Measurements from ENCODE around the gene BMP6.
A peak's percentile ranks its signal among the peaks of the same experiment; 100 is the strongest.

The BMP6 gene

DNA sequence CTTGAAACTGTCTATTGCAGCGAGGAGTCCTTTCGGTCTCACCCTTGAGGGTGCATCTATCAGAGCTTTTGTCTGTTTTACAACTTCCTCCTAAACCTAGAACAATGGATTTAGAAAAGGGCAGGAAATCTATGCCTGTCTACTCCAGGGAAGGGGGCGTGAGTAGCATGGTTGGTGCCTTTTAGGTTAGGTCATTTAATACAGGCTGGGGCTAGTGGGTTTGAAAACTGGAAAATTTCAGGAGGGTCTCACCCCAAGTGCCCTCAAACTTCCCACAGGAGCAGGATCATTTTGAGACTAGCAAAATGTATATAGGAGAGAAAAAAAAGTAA, 33.5 kb upstream of the BMP6 start:
- no peak overlapping the region for H3K4me3 ChIP-seq (replicated peaks; ENCODE audit: low read depth, low read length)
- H3K27me3 ChIP-seq (replicated peaks; ENCODE audit: control insufficient read depth, insufficient read depth, low read length), result no peaks in the 10 kb centered on the region
- TF ChIP-seq, protein P1, sequence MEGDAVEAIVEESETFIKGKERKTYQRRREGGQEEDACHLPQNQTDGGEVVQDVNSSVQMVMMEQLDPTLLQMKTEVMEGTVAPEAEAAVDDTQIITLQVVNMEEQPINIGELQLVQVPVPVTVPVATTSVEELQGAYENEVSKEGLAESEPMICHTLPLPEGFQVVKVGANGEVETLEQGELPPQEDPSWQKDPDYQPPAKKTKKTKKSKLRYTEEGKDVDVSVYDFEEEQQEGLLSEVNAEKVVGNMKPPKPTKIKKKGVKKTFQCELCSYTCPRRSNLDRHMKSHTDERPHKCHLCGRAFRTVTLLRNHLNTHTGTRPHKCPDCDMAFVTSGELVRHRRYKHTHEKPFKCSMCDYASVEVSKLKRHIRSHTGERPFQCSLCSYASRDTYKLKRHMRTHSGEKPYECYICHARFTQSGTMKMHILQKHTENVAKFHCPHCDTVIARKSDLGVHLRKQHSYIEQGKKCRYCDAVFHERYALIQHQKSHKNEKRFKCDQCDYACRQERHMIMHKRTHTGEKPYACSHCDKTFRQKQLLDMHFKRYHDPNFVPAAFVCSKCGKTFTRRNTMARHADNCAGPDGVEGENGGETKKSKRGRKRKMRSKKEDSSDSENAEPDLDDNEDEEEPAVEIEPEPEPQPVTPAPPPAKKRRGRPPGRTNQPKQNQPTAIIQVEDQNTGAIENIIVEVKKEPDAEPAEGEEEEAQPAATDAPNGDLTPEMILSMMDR (IDR thresholded peaks at IDR 0.05; ENCODE audit: insufficient read depth, low read length, poor library complexity, severe bottlenecking), result no peak
- H3K36me3 ChIP-seq (ENCODE audit: control insufficient read depth, insufficient read depth, low read length), result no peaks in the 10 kb centered on the region
- DNase-seq (ENCODE audit: extremely low read depth, insufficient read length), result no peak

GRCh38 chr6:7693827-7694226, 32.1 kb upstream of the BMP6 start:
- no peaks in the 10 kb centered on the region for H3K36me3 ChIP-seq (ENCODE audit: control insufficient read depth, insufficient read depth, low read length)
- no peak for DNase-seq (ENCODE audit: extremely low read depth, insufficient read length)
- no peak overlapping the region for H3K4me3 ChIP-seq (replicated peaks; ENCODE audit: low read depth, low read length)
- H3K27me3 ChIP-seq (replicated peaks; ENCODE audit: control insufficient read depth, insufficient read depth, low read length), result no peaks in the 10 kb centered on the region
- TF ChIP-seq, protein P1 (IDR thresholded peaks at IDR 0.05; ENCODE audit: insufficient read depth, low read length, poor library complexity, severe bottlenecking), result no peak

DNA sequence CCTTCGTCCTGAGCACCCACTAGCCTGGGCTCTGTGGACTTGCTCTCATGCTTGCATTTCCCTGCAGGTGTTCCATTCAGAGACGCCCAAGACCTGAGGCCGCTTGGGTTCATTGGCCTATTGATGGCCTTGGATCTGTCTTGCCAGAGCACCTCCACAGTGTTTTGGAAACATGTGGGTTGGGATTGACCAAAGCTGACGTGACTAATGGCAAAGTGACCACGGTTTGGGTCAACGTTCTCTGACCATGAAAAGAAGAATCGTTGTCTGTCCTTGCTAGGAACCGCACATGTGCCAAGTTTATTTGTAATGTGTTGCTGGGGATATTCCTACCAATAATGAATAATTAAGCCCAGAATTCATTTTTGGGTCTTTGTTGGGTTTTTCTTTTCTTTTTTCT, 29.8 kb upstream of the BMP6 start:
- Histone ChIP-seq H3K36me3 (ENCODE audit: control insufficient read depth, insufficient read depth, low read length) (no peaks in the 10 kb centered on the region), H3K4me3 (replicated peaks; ENCODE audit: low read depth, low read length) (no peak overlapping the region), H3K27me3 (replicated peaks; ENCODE audit: control insufficient read depth, insufficient read depth, low read length) (no peaks in the 10 kb centered on the region)
- TF ChIP-seq, protein P1 (IDR thresholded peaks at IDR 0.05; ENCODE audit: insufficient read depth, low read length, poor library complexity, severe bottlenecking), result no peak
- DNase-seq (ENCODE audit: extremely low read depth, insufficient read length), result no peak

DNA sequence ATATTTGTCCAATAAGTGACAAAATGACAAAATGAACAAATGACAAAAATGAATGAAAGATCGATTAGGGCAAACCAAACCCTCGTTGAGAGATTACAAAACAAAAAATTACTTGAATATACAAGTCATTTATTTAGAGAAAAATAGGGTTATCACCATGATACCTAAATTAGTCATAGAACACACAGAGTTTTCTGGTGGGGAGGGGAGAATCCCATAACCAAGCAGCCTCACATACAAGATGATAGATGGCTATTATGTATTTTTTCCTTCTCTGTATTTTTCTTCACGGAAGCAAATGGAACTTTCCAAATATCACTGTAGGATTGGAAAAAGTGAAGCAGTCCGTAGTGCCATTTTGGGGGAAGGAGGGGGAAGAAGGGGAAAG, 28.5 kb upstream of the BMP6 start:
- TF ChIP-seq, protein P1 (IDR thresholded peaks at IDR 0.05; ENCODE audit: insufficient read depth, low read length, poor library complexity, severe bottlenecking), result no peak
- no peak for DNase-seq (ENCODE audit: extremely low read depth, insufficient read length)
- H3K27me3 ChIP-seq (replicated peaks; ENCODE audit: control insufficient read depth, insufficient read depth, low read length), result no peaks in the 10 kb centered on the region
- no peak overlapping the region for H3K4me3 ChIP-seq (replicated peaks; ENCODE audit: low read depth, low read length)
- H3K36me3 ChIP-seq (ENCODE audit: control insufficient read depth, insufficient read depth, low read length), result no peaks in the 10 kb centered on the region

DNA sequence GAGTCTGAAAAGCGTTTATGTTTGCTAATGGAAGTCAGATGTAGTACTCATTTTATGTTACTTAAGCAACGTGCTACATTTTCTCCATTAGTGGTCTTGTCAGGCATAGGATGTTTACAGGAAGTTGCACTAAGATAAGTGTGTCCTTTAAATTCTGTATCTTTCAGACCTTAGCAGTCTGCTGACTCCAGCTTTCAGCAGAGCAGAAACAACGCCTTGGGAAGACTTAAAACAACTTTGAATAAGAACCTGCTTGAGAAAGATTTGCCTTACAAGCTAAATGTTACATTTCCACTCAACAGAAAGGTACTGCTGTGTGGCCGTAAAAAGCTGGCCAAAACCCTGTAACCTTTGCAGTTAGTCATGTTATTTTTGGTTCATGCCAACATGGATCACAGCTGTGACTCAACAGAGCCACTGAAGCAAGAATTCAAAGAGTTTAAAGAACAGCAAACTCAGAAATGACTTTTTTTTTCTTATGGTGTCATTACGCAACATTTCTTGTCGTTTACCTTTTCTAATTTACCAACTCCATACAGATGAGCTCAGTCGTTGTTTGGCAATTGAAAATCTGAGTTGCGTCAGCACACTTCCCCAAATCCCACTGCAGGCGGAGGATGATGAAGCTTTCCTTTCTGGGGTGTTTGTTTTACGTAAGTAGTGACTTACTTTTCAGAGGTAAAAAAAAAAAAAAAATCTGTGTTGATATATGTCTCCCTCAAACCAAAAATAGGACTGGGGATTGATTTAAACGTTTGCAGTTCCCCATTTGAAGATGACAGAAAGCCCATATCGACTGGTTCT, 27.9 kb upstream of the BMP6 start:
- peak; percentile 11 for DNase-seq (ENCODE audit: extremely low read depth, insufficient read length)
- no peak overlapping the region for H3K4me3 ChIP-seq (replicated peaks; ENCODE audit: low read depth, low read length)
- H3K27me3 ChIP-seq (replicated peaks; ENCODE audit: control insufficient read depth, insufficient read depth, low read length), result no peaks in the 10 kb centered on the region
- TF ChIP-seq, protein P1 (IDR thresholded peaks at IDR 0.05; ENCODE audit: insufficient read depth, low read length, poor library complexity, severe bottlenecking), result no peak
- H3K36me3 ChIP-seq (ENCODE audit: control insufficient read depth, insufficient read depth, low read length), result no peaks in the 10 kb centered on the region

Measured in GM06990 (cell line).